Karpas-422 (cell line): ENCODE data around the gene PUS1. TPM values are rescaled to one million over a fixed set of nuclear protein-coding genes. Genes with fewer than 3 reads are reported as not detected.
"Not testable (repeated sequence)": the region's sequence is repeated elsewhere in the genome, so short reads cannot be mapped to it uniquely, and the experiment has no call there.

Experiments used
- DNase-seq: peaks from one replicate; pipeline ENCODE4 v3.0.0-alpha.2; 2015
- H2AFZ ChIP-seq: fragments of 200-600 bp; sonication (generic); 2 replicates; pipeline ENCODE4 v1.6.1; 2014; ENCODE audit warnings: antibody characterized with exemption, low read length, mixed read lengths
- H3K27ac ChIP-seq: fragments of 200-600 bp; sonication (generic); 2 replicates; pipeline ENCODE4 v1.5.1; 2014; ENCODE audit warnings: mild to moderate bottlenecking, low read length, moderate library complexity
- H3K27me3 ChIP-seq: fragments of 200-600 bp; sonication (generic); 2 replicates; pipeline ENCODE4 v1.6.1; 2014; ENCODE audit warnings: low read length, mixed read lengths
- H3K36me3 ChIP-seq: fragments of 200-600 bp; sonication (generic); 2 replicates; pipeline ENCODE4 v1.6.1; 2014; ENCODE audit warnings: low read length, mixed read lengths; ENCODE audit not compliant: insufficient read depth
- H3K4me1 ChIP-seq: fragments of 200-600 bp; sonication (generic); 2 replicates; pipeline ENCODE4 v1.6.1; 2014; ENCODE audit warnings: mild to moderate bottlenecking, low read length, mixed read lengths
- H3K4me2 ChIP-seq: fragments of 200-600 bp; sonication (generic); 2 replicates; pipeline ENCODE4 v1.6.1; 2014; ENCODE audit warnings: low read length, low read depth, mild to moderate bottlenecking; ENCODE audit not compliant: poor library complexity, severe bottlenecking
- H3K4me3 ChIP-seq: fragments of 200-600 bp; sonication (generic); 2 replicates; pipeline ENCODE4 v1.5.1; 2014; ENCODE audit warnings: mild to moderate bottlenecking, antibody characterized with exemption, low read length, mixed read lengths
- H3K79me2 ChIP-seq: fragments of 200-600 bp; sonication (generic); 2 replicates; pipeline ENCODE4 v1.6.1; 2014; ENCODE audit warnings: mild to moderate bottlenecking, low read length, mixed read lengths
- H3K9ac ChIP-seq: fragments of 200-600 bp; sonication (generic); 2 replicates; pipeline ENCODE4 v1.6.0; 2014; ENCODE audit warnings: low read length
- H3K9me2 ChIP-seq: fragments of 200-600 bp; sonication (generic), shearing (Covaris generic); replicated peaks from 2 replicates; pipeline ENCODE4 v1.6.0; 2014; ENCODE audit warnings: mild to moderate bottlenecking, low read length, moderate library complexity; ENCODE audit not compliant: insufficient read depth
- H3K9me3 ChIP-seq: fragments of 300-700, 200-600 bp; sonication (generic); 2 replicates; pipeline ENCODE4 v1.6.1; 2014; ENCODE audit warnings: low read length, mixed read lengths
- H4K20me1 ChIP-seq: fragments of 200-600 bp; sonication (generic); 2 replicates; pipeline ENCODE4 v1.6.1; 2014; ENCODE audit warnings: mild to moderate bottlenecking, antibody characterized with exemption, low read length, low read depth; ENCODE audit not compliant: insufficient read depth
- total RNA-seq: library from RNA; depleted of rRNA; stranded (reverse); fragments of >200 nt; shearing (Covaris generic); gene quantifications from 2 replicates; pipeline ENCODE4 v1.2.3, GENCODE V29; 2014; ENCODE audit warnings: low replicate concordance

Gene PUS1
- total RNA-seq, 1 experiment from 2014 or later, result 11.9 TPM

- Histone ChIP-seq H3K36me3 (no peaks in the 10 kb centered on the region), H4K20me1 (peaks cover 15% of the 10 kb centered on the region; the same call in 1 of the 2 replicates), H3K27me3 (no peaks in the 10 kb centered on the region), H3K4me1 (peaks cover 10% of the 10 kb centered on the region), H3K27ac (peak within 1 kb of the TSS; percentile 21; the same call in 1 of the 2 replicates), H3K79me2 (peaks cover 46% of the 10 kb centered on the region), H3K4me2 (peak within 1 kb of the TSS; percentile 82), H3K4me3 (peak within 1 kb of the TSS; percentile 99), H3K9me2 (no peaks in the 10 kb centered on the region), H3K9ac (peak within 1 kb of the TSS; percentile 93), H2AFZ (peak within 1 kb of the TSS; percentile 32; the same call in 1 of the 2 replicates), H3K9me3 (no peaks in the 10 kb centered on the region)
- peak; percentile 97 for DNase-seq
Observed at GRCh38 chr12:131949431-131950181, 20.5 kb downstream of the PUS1 start, which contains the start of gene EP400. EP400 (plus strand) TSS chr12:131949942; CDS start chr12:131960620, 10,678 bp downstream.

DNA sequence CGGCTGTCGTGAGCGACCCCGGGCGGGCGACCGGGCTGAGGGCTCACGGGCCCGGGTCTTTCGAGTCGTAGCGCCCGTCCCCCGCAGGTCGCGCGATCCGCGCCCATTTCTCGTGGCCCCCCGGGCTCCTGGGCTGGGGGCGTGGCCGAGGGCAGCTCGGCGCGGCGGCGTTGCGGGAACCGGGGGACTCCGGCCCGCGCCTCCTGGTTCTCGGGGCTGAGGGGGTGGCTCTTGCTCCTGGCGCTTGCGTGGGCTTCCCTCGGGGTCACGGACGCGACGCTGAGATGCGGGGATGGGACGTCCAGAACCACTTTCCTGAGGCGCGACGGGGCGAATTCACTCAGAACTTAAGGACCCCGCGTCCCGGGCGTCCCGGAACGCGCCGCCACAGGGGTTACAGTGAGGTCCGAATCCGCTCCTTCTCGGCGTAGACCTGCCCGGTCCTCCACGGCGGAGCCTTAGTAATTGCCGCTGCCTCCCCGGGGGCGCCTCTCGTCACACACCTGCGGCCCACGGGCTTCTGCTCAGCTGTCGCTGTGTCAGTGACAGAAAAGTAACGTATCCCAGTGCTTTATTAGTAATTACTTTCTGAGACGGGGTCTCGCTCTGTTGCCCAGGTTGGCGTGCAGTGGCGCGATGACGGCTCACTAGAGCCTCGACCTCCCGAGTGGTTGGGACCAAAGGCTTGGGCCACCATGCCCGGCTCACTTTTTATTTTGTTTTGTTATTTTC lies 21.3 kb downstream of the PUS1 start:
- H3K27me3 ChIP-seq, result no peaks in the 10 kb centered on the region
- H3K79me2 ChIP-seq, result peaks cover 53% of the 10 kb centered on the region
- H4K20me1 ChIP-seq, result peaks cover 15% of the 10 kb centered on the region; the same call in 1 of the 2 replicates
- peak overlapping the region; percentile 82 for H3K4me2 ChIP-seq
- no peaks in the 10 kb centered on the region for H3K9me3 ChIP-seq
- H3K36me3 ChIP-seq, result no peaks in the 10 kb centered on the region
- DNase-seq, result peak; percentile 71
- H3K27ac ChIP-seq, result peak overlapping the region; percentile 21; the same call in 1 of the 2 replicates
- peaks cover 10% of the 10 kb centered on the region for H3K4me1 ChIP-seq
- peak overlapping the region; percentile 99 for H3K4me3 ChIP-seq
- H2AFZ ChIP-seq, result 0 out of 2 replicates have a peak overlapping the region, but pooled peaks have one; percentile 32
- H3K9me2 ChIP-seq, result no peaks in the 10 kb centered on the region
- peak overlapping the region; percentile 93 for H3K9ac ChIP-seq

DNA sequence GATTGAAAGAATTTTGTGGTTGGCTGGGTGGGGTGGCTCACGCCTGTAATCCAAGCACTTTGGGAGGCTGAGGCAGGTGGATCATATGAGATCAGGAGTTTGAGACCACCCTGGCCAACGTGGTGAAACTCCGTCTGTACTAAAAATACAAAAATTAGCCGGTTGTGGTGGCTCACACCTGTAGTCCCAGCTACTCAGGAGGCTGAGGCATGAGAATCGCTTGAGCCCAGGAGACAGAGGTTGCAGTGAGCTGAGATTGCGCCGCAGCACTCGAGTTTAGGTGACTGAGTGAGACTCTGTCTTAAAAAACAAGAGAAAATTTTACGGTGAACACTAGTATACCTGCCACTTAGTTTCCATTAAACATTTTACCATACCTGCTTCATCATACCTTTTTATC lies 24.7 kb downstream of the PUS1 start:
- Histone ChIP-seq H3K4me1 (peaks cover 15% of the 10 kb centered on the region), H4K20me1 (peaks cover 32% of the 10 kb centered on the region)

DNA sequence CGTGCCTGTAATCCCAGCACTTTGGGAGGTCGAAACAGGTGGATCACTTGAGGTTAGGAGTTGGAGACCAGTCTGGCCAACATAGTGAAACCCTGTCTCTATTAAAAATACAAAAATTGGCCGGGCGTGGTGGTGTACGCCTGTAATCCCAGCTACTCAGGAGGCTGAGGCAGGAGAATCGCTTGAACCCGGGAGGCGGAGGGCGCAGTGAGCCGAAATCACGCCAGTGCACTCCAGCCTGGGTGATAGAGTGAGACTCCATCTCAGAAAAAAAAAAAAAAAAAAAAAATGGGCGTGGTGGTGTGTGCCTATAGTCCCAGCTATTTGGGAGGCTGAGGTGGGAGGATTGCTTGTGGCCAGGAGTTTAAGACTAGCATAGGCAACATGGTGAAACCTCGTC lies 25.4 kb downstream of the PUS1 start:
- H3K4me2 ChIP-seq, H3K9me2 ChIP-seq, H3K4me3 ChIP-seq, H3K9ac ChIP-seq, H2AFZ ChIP-seq, H3K9me3 ChIP-seq, H3K36me3 ChIP-seq, H3K27ac ChIP-seq, DNase-seq, H3K27me3 ChIP-seq: not testable (repeated sequence)
- peaks cover 94% of the 10 kb centered on the region for H3K79me2 ChIP-seq
- peaks cover 37% of the 10 kb centered on the region for H4K20me1 ChIP-seq
- H3K4me1 ChIP-seq, result peaks cover 11% of the 10 kb centered on the region

More for the DNA sequence above, 24.7 kb downstream of the PUS1 start:
- H3K9ac ChIP-seq, H3K36me3 ChIP-seq, H3K4me2 ChIP-seq, H3K9me3 ChIP-seq, H3K4me3 ChIP-seq, H2AFZ ChIP-seq, H3K9me2 ChIP-seq, H3K27me3 ChIP-seq, DNase-seq, H3K27ac ChIP-seq: not testable (repeated sequence)
- H3K79me2 ChIP-seq, result peaks cover 87% of the 10 kb centered on the region

DNA sequence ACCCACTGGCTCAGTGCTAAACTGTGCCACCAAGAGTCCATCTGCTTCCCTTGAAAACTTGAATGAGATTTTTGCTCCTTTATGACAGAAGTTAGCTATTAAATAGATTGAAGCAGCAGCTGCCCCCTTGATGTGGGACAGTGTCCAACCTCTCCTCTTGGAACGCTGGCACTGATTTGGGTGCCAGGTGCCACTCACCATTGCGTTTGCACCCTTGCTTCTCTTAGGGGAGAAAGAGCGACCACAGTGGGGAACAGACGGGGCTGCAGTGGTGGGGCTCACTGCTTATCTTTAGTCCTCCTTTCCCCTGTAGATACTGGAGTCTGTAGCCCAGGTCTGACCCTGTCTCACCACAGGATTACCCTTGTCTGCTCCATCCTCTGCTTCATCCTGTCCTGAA lies 30.0 kb downstream of the PUS1 start:
- H2AFZ ChIP-seq, result no peak overlapping the region
- H3K9me3 ChIP-seq, result no peaks in the 10 kb centered on the region
- peaks cover 87% of the 10 kb centered on the region for H3K79me2 ChIP-seq
- H3K4me1 ChIP-seq, result peaks cover 9% of the 10 kb centered on the region
- H3K9ac ChIP-seq, result no peak overlapping the region
- no peak overlapping the region for H3K27ac ChIP-seq
- H3K9me2 ChIP-seq, result no peaks in the 10 kb centered on the region
- no peak overlapping the region for H3K4me3 ChIP-seq
- no peak for DNase-seq
- no peak overlapping the region for H3K4me2 ChIP-seq
- peaks cover 32% of the 10 kb centered on the region for H4K20me1 ChIP-seq
- no peaks in the 10 kb centered on the region for H3K27me3 ChIP-seq
- H3K36me3 ChIP-seq, result peaks cover 11% of the 10 kb centered on the region; the same call in 1 of the 2 replicates

- peaks cover 14% of the 10 kb centered on the region; the same call in 1 of the 2 replicates for H3K36me3 ChIP-seq
- no peaks in the 10 kb centered on the region for H3K9me2 ChIP-seq
- H3K4me3 ChIP-seq, result no peak overlapping the region
- H2AFZ ChIP-seq, result no peak overlapping the region
- H4K20me1 ChIP-seq, result peaks cover 32% of the 10 kb centered on the region
- H3K4me2 ChIP-seq, result no peak overlapping the region
- no peak for DNase-seq
- H3K27ac ChIP-seq, result no peak overlapping the region
- H3K9me3 ChIP-seq, result no peaks in the 10 kb centered on the region
- peaks cover 9% of the 10 kb centered on the region for H3K4me1 ChIP-seq
- peaks cover 87% of the 10 kb centered on the region for H3K79me2 ChIP-seq
- no peak overlapping the region for H3K9ac ChIP-seq
- H3K27me3 ChIP-seq, result no peaks in the 10 kb centered on the region
Observed at GRCh38 chr12:131959641-131960589, 30.8 kb downstream of the PUS1 start.

DNA sequence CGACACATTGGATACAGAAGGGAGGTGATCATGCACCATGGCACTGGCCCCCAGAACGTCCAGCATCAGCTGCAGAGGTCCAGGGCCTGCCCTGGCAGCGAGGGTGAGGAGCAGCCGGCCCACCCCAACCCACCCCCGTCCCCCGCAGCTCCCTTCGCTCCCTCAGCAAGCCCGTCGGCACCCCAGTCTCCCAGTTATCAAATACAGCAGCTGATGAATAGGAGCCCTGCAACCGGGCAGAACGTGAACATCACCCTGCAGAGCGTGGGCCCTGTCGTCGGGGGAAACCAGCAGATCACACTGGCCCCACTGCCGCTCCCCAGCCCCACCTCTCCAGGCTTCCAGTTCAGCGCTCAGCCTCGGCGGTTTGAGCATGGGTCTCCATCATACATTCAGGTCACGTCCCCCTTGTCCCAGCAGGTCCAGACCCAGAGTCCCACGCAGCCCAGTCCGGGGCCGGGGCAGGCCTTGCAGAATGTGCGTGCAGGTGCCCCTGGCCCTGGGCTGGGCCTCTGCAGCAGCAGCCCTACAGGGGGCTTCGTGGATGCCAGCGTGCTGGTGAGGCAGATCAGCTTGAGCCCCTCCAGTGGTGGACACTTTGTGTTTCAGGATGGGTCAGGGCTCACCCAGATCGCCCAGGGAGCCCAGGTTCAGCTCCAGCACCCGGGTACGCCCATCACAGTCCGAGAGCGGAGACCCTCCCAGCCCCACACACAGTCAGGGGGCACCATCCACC lies 31.7 kb downstream of the PUS1 start:
- H3K79me2 ChIP-seq, result peaks cover 87% of the 10 kb centered on the region
- H3K9ac ChIP-seq, H3K9me2 ChIP-seq, H3K4me1 ChIP-seq, H3K9me3 ChIP-seq, H3K27me3 ChIP-seq, H3K4me3 ChIP-seq, H3K4me2 ChIP-seq, H3K27ac ChIP-seq, H2AFZ ChIP-seq, DNase-seq: not testable (repeated sequence)
- H4K20me1 ChIP-seq, result peaks cover 32% of the 10 kb centered on the region
- H3K36me3 ChIP-seq, result peaks cover 18% of the 10 kb centered on the region; the same call in 1 of the 2 replicates
